H9 (cell line): ENCODE results near the gene TRIM32. TPM values are rescaled to one million over a fixed set of nuclear protein-coding genes. Genes with fewer than 3 reads are reported as not detected.

Experiments used
- DNase-seq: peaks from one replicate; pipeline ENCODE4 v3.0.0-alpha.2; 2017
- H2AFZ ChIP-seq: one replicate; pipeline ENCODE4 v1.6.1; 2013; ENCODE audit warnings: mild to moderate bottlenecking, low read length, control low read depth, moderate library complexity
- H2AK5ac ChIP-seq: 2 replicates; pipeline ENCODE4 v1.6.1; 2013; ENCODE audit warnings: low read length, control low read depth, mixed read lengths; ENCODE audit not compliant: insufficient read length
- H2BK120ac ChIP-seq: one replicate; pipeline ENCODE4 v1.6.1; 2013; ENCODE audit warnings: low read depth, mild to moderate bottlenecking, low read length, control low read depth, inconsistent platforms; ENCODE audit not compliant: poor library complexity, severe bottlenecking
- H2BK12ac ChIP-seq: 2 replicates; pipeline ENCODE4 v1.6.1; 2013; ENCODE audit warnings: low read length, control low read depth, mixed read lengths, low read depth; ENCODE audit not compliant: insufficient read length
- H2BK15ac ChIP-seq: 2 replicates; pipeline ENCODE4 v1.6.1; 2013; ENCODE audit warnings: low read depth, low read length, control low read depth
- H2BK20ac ChIP-seq: one replicate; pipeline ENCODE4 v1.6.1; 2013; ENCODE audit warnings: low read depth, mild to moderate bottlenecking, low read length, control low read depth, inconsistent platforms; ENCODE audit not compliant: poor library complexity, severe bottlenecking
- H2BK5ac ChIP-seq: 2 replicates; pipeline ENCODE4 v1.6.1; 2013; ENCODE audit warnings: low read length, control low read depth, mixed read lengths; ENCODE audit not compliant: insufficient read length
- H3K14ac ChIP-seq: 2 replicates; pipeline ENCODE4 v1.6.1; 2013; ENCODE audit warnings: low read length, control low read depth; ENCODE audit not compliant: insufficient read depth
- H3K18ac ChIP-seq: 2 replicates; pipeline ENCODE4 v1.6.1; 2013; ENCODE audit warnings: low read depth, mild to moderate bottlenecking, mixed read lengths, low read length, control low read depth; ENCODE audit not compliant: insufficient read length
- H3K23ac ChIP-seq: 2 replicates; pipeline ENCODE4 v1.6.1; 2013; ENCODE audit warnings: low read length, control low read depth, mixed read lengths, low read depth; ENCODE audit not compliant: insufficient read length
- H3K23me2 ChIP-seq: 2 replicates; pipeline ENCODE4 v1.6.1; 2013; ENCODE audit warnings: low read depth, mild to moderate bottlenecking, mixed read lengths, low read length, control low read depth; ENCODE audit not compliant: insufficient read length, poor library complexity, severe bottlenecking
- H3K27ac ChIP-seq: 2 replicates; pipeline ENCODE4 v1.5.1; 2013; ENCODE audit warnings: low read length, control low read depth, mixed read lengths, low read depth; ENCODE audit not compliant: insufficient read length
- H3K27me3 ChIP-seq: 2 replicates; pipeline ENCODE4 v1.6.1; 2013; ENCODE audit warnings: low read length, control low read depth, inconsistent platforms; ENCODE audit not compliant: insufficient read depth
- H3K4ac ChIP-seq: 2 replicates; pipeline ENCODE4 v1.6.1; 2013; ENCODE audit warnings: low read depth, mild to moderate bottlenecking, control low read depth, inconsistent platforms, low read length, moderate library complexity
- H3K4me1 ChIP-seq: 2 replicates; pipeline ENCODE4 v1.6.1; 2013; ENCODE audit warnings: low read length, control low read depth, inconsistent platforms; ENCODE audit not compliant: insufficient read depth
- H3K4me2 ChIP-seq: 2 replicates; pipeline ENCODE4 v1.6.1; 2013; ENCODE audit warnings: low read length, control low read depth, mixed read lengths; ENCODE audit not compliant: insufficient read length, insufficient read depth
- H3K56ac ChIP-seq: 2 replicates; pipeline ENCODE4 v1.6.1; 2013; ENCODE audit warnings: low read depth, mild to moderate bottlenecking, mixed read lengths, low read length, control low read depth; ENCODE audit not compliant: insufficient read length
- H3K79me1 ChIP-seq: 2 replicates; pipeline ENCODE4 v1.6.1; 2013; ENCODE audit warnings: low read depth, mild to moderate bottlenecking, moderate library complexity, low read length, control low read depth, inconsistent platforms; ENCODE audit not compliant: insufficient read depth, poor library complexity, severe bottlenecking
- H3K79me2 ChIP-seq: 2 replicates; pipeline ENCODE4 v1.6.1; 2013; ENCODE audit warnings: low read length, control low read depth, inconsistent platforms; ENCODE audit not compliant: insufficient read depth
- H3K9ac ChIP-seq: 2 replicates; pipeline ENCODE4 v1.6.1; 2013; ENCODE audit warnings: low read length, control low read depth, mixed read lengths; ENCODE audit not compliant: insufficient read length; ENCODE audit errors: extremely low read depth
- H3K9me3 ChIP-seq: one replicate; pipeline ENCODE4 v1.6.1; 2013; ENCODE audit warnings: low read depth, low read length, inconsistent platforms; ENCODE audit not compliant: control insufficient read depth
- H3T11ph ChIP-seq: one replicate; pipeline ENCODE4 v1.6.1; 2013; ENCODE audit warnings: mild to moderate bottlenecking, low read length, control low read depth, inconsistent platforms
- H4K20me1 ChIP-seq: one replicate; pipeline ENCODE4 v1.6.1; 2013; ENCODE audit not compliant: control insufficient read depth, insufficient read length, insufficient read depth
- H4K5ac ChIP-seq: 2 replicates; pipeline ENCODE4 v1.6.1; 2013; ENCODE audit warnings: low read depth, mild to moderate bottlenecking, mixed read lengths, low read length, control low read depth; ENCODE audit not compliant: insufficient read length
- H4K8ac ChIP-seq: replicated peaks from 2 replicates; pipeline ENCODE4 v1.6.1; 2013; ENCODE audit warnings: low read length, control low read depth, mixed read lengths, low read depth; ENCODE audit not compliant: insufficient read length
- H4K91ac ChIP-seq: 2 replicates; pipeline ENCODE4 v1.6.1; 2013; ENCODE audit warnings: low read depth, mild to moderate bottlenecking, moderate library complexity, mixed read lengths, low read length, control low read depth; ENCODE audit not compliant: insufficient read length
- H3K27ac Mint-ChIP-seq, 3 experiments: 2 replicates in 2 of 3; 3 replicates in 1 of 3; pipeline ENCODE4 v1.8.0; 2020 to 2021; ENCODE audit warnings: mixed read lengths in 3 of 3, mild to moderate bottlenecking in 1 of 3, moderate library complexity in 1 of 3
- H3K27me3 Mint-ChIP-seq: 2 replicates; pipeline ENCODE4 v1.8.0; 2021; ENCODE audit warnings: low read depth, mild to moderate bottlenecking, moderate library complexity, mixed read lengths
- H3K36me3 Mint-ChIP-seq, 3 experiments: 2 replicates in 2 of 3; 3 replicates in 1 of 3; pipeline ENCODE4 v1.8.0; 2020 to 2021; ENCODE audit warnings: low read depth in 3 of 3, mixed read lengths in 3 of 3; ENCODE audit not compliant: insufficient read depth in 1 of 3
- H3K4me1 Mint-ChIP-seq, 2 experiments: 2 replicates each; pipeline ENCODE4 v1.8.0; 2020; ENCODE audit warnings: mixed read lengths in 2 of 2
- H3K4me3 Mint-ChIP-seq, 2 experiments: 2 replicates in 1 of 2; 3 replicates in 1 of 2; pipeline ENCODE4 v1.8.0; 2020 to 2021; ENCODE audit warnings: mild to moderate bottlenecking in 2 of 2, mixed read lengths in 2 of 2, moderate library complexity in 1 of 2
- H3K9me3 Mint-ChIP-seq, 2 experiments: 2 replicates in 1 of 2; 3 replicates in 1 of 2; pipeline ENCODE4 v1.8.0; 2020; ENCODE audit warnings: mild to moderate bottlenecking in 2 of 2, mixed read lengths in 2 of 2, moderate library complexity in 1 of 2
- CTCF ChIP-seq: fragments of 200-600 bp; sonication (generic); conservative IDR thresholded peaks from 3 replicates; pipeline ENCODE4 v1.8.0; 2021; ENCODE audit warnings: antibody characterized with exemption, mild to moderate bottlenecking
- WGBS: extraction: QIAGEN DNeasy Blood & Tissue Kit; methylation state at CpG from one replicate; pipeline ENCODE4 v1.1.7; 2013; ENCODE audit warnings: missing lambda C conversion rate, low lambda C conversion rate, mixed read lengths; ENCODE audit not compliant: insufficient read length; ENCODE audit errors: extremely low coverage; 5-methylcytosine and 5-hydroxymethylcytosine counted together
- total RNA-seq: library from RNA; stranded (reverse); gene quantifications from 2 replicates; pipeline ENCODE4 v1.2.1, GENCODE V29; 2021

TRIM32 gene
- total RNA-seq, 1 experiment from 2014 or later = 12.9 TPM

GRCh38 chr9:116697887-116698286 lies 10.8 kb downstream of the TRIM32 start:
- Histone ChIP-seq H4K91ac (no peak overlapping the region), H2BK120ac (no peak overlapping the region), H2AK5ac (no peak overlapping the region), H3K56ac (no peak overlapping the region), H3K4me2 (no peak overlapping the region), H3K79me2 (no peaks in the 10 kb centered on the region), H2BK20ac (no peak overlapping the region), H2AFZ (no peak overlapping the region), H3K9me3 (no peaks in the 10 kb centered on the region), H3K18ac (no peak overlapping the region), H3K79me1 (no peaks in the 10 kb centered on the region), H3K27ac (no peak overlapping the region), H3K9ac (no peak overlapping the region), H4K8ac (no peak overlapping the region), H4K5ac (no peak overlapping the region), H3K4me1 (0 out of 2 replicates have a peak, but pooled peaks cover 3% of the 10 kb centered on the region), H3K23me2 (no peaks in the 10 kb centered on the region), H3K27me3 (no peaks in the 10 kb centered on the region), H3K23ac (no peak overlapping the region), H3K14ac (no peak overlapping the region), H3T11ph (no peak overlapping the region), H2BK5ac (no peak overlapping the region), H4K20me1 (no peaks in the 10 kb centered on the region), H2BK15ac (no peak overlapping the region), H3K4ac (no peak overlapping the region), H2BK12ac (no peak overlapping the region)
- no peak for DNase-seq
- Mint-ChIP-seq H3K9me3 (no peaks in the 10 kb centered on the region), H3K36me3 (peaks cover 14 to 34% (median 32%) of the 10 kb centered on the region in 3 experiments), H3K27ac (peak overlapping the region in 1 of 3 experiments; percentile 65; a peak in 1 of 7 replicates), H3K4me1 (no peaks in the 10 kb centered on the region), H3K27me3 (no peaks in the 10 kb centered on the region), H3K4me3 (no peak overlapping the region)
- no peak for TF ChIP-seq CTCF
- no CpG with 5 or more reads among the region's 16 CpGs for WGBS
